Heart left ventricle (tissue), 13 donors: ENCODE measurements around the gene HERC3.

ENCODE experiments used
- CTCF ChIP-seq, 12 donors: fragments of 200-600 bp; sonication (generic) in 4 of 12; IDR thresholded peaks; one replicate each; pipeline versions ENCODE4 v1.5.0 to v1.8.0; 2018 to 2022; ENCODE audit warnings: antibody characterized with exemption in 12 of 12, mild to moderate bottlenecking in 5 of 12
- POLR2A ChIP-seq, 2 donors: fragments of 450-650 bp; IDR thresholded peaks; one replicate each; pipeline ENCODE4 v1.6.1; 2017; ENCODE audit warnings: antibody characterized with exemption in 2 of 2, mild to moderate bottlenecking in 2 of 2, moderate library complexity in 2 of 2
- donor health status: ischemic (EF 13 %, LVEDD 7.1; RV severe dilation, severe dysfunction).
- donor health status: DM: no; HTN: yes; CAD: no.
- donor health status: DM: no; HTN: no; CAD: no.
- donor health status: ischemic (EF 25% LVEDD 6.9; RV normal size, moderate dysfunction).
- donor health status: ischemic (EF 25% LVEDD 5.7; RV mildly dilated, moderate dysfunction).
- donor health status: ischemic (EF 35%, LVEDD 5.7; RV mildly dilated, moderate dysfunction).
- donor health status: nonischemic (EF 11% LVEDD 7.7; RV severe dilation, severe dysfunction).
- donor health status: DM: yes; HTN: yes; CAD: no.
- donor health status: PGD.
- donor health status: ischemic (EF 29% LVEDD 5.4; RV normal size, mild dysfunction).
- donor health status: nonischemic (EF 23%, LVEDD 6.1; RV moderate dilation, normal function).

GRCh38 chr4:88705223-88705622 lies 112.9 kb downstream of the HERC3 start:
- TF ChIP-seq POLR2A (IDR thresholded peaks at IDR 0.05) (no peak), CTCF (IDR thresholded peaks at IDR 0.05) (no peak)
